HG03175 (cell line): ENCODE results near the gene SLC47A1.
"Not testable (repeated sequence)": the region's sequence is repeated elsewhere in the genome, so short reads cannot be mapped to it uniquely, and the experiment has no call there.

Experiments
- ATAC-seq: cut with Tn5 transposase; IDR thresholded peaks from one replicate; pipeline ENCODE4 v1.9.1; 2021; ENCODE audit warnings: mild to moderate bottlenecking, moderate library complexity; ENCODE audit not compliant: unreplicated experiment

Gene SLC47A1

GRCh38 chr17:19551591-19552148 lies 18.0 kb downstream of the SLC47A1 start:
- ATAC-seq, result no peak

GRCh38 chr17:19553036-19553435 lies 19.4 kb downstream of the SLC47A1 start:
- no peak for ATAC-seq

- no peak for ATAC-seq
Observed at GRCh38 chr17:19554393-19554792, 20.7 kb downstream of the SLC47A1 start.

GRCh38 chr17:19555746-19556145 lies 22.1 kb downstream of the SLC47A1 start:
- ATAC-seq, result no peak

GRCh38 chr17:19558946-19559345 lies 25.3 kb downstream of the SLC47A1 start:
- no peak for ATAC-seq

GRCh38 chr17:19561697-19562318 lies 28.2 kb downstream of the SLC47A1 start:
- ATAC-seq, result no peak

GRCh38 chr17:19565817-19566575 lies 32.3 kb downstream of the SLC47A1 start:
- ATAC-seq, result no peak

- no peak for ATAC-seq
Observed at GRCh38 chr17:19567216-19568015, 33.8 kb downstream of the SLC47A1 start.

- no peak for ATAC-seq
Observed at GRCh38 chr17:19568016-19568350, 34.3 kb downstream of the SLC47A1 start.

GRCh38 chr17:19569785-19570543 lies 36.3 kb downstream of the SLC47A1 start:
- ATAC-seq, result no peak

GRCh38 chr17:19570544-19571062 lies 36.9 kb downstream of the SLC47A1 start:
- no peak for ATAC-seq

- ATAC-seq, result no peak
Observed at GRCh38 chr17:19573075-19573474, 39.4 kb downstream of the SLC47A1 start.

GRCh38 chr17:19574956-19575355 lies 41.3 kb downstream of the SLC47A1 start:
- ATAC-seq, result no peak

GRCh38 chr17:19578545-19578944 lies 44.9 kb downstream of the SLC47A1 start:
- no peak for ATAC-seq

GRCh38 chr17:19579192-19579761 lies 45.6 kb downstream of the SLC47A1 start:
- no peak for ATAC-seq

- no peak for ATAC-seq
Observed at GRCh38 chr17:19579867-19580565, 46.4 kb downstream of the SLC47A1 start.

GRCh38 chr17:19580566-19580920 lies 46.9 kb downstream of the SLC47A1 start:
- ATAC-seq, result not testable (repeated sequence)

GRCh38 chr17:19582152-19582551 lies 48.5 kb downstream of the SLC47A1 start:
- ATAC-seq, result not testable (repeated sequence)

GRCh38 chr17:19583871-19584270 lies 50.2 kb downstream of the SLC47A1 start:
- ATAC-seq, result no peak

- no peak for ATAC-seq
Observed at GRCh38 chr17:19590451-19590850, 56.8 kb downstream of the SLC47A1 start.
